Keratinocyte (primary cell): ENCODE measurements around the gene LRGUK. TPM values are rescaled to one million over a fixed set of nuclear protein-coding genes. Genes with fewer than 3 reads are reported as not detected.

Experiments used
- DNase-seq: peaks from one replicate; pipeline ENCODE4 v3.0.0-alpha.2; 2011; ENCODE audit warnings: low read depth, missing footprints, low spot score
- FAIRE-seq: peaks from 2 replicates; lab custom pipeline; 2011; peaks lifted over from hg19 to GRCh38; lab: Jason Lieb, UNC
- H2AFZ ChIP-seq: 2 replicates; pipeline ENCODE4 v1.6.0; 2012; ENCODE audit warnings: low read length, control low read depth, inconsistent platforms; ENCODE audit not compliant: control insufficient read depth
- H3K27ac ChIP-seq: 2 replicates; pipeline ENCODE4 v1.5.1; 2011; ENCODE audit warnings: low read length; ENCODE audit not compliant: control insufficient read depth, insufficient read depth
- H3K27me3 ChIP-seq: 3 replicates; pipeline ENCODE4 v1.6.0; 2011; ENCODE audit warnings: low read length; ENCODE audit not compliant: control insufficient read depth, insufficient read depth; ENCODE audit errors: extremely low read depth
- H3K36me3 ChIP-seq, 2 experiments: 2 replicates in 1 of 2; 3 replicates in 1 of 2; pipeline ENCODE4 v1.5.1; 2011; ENCODE audit warnings: low read length in 2 of 2, mild to moderate bottlenecking in 1 of 2; ENCODE audit not compliant: control insufficient read depth in 2 of 2, insufficient read depth in 2 of 2; ENCODE audit errors: extremely low read depth in 1 of 2
- H3K4me1 ChIP-seq: 3 replicates; pipeline ENCODE4 v1.5.1; 2011; ENCODE audit warnings: low read length; ENCODE audit not compliant: control insufficient read depth, insufficient read depth; ENCODE audit errors: extremely low read depth
- H3K4me2 ChIP-seq: 3 replicates; pipeline ENCODE4 v1.6.0; 2011; ENCODE audit warnings: low read depth, low read length; ENCODE audit not compliant: control insufficient read depth, insufficient read depth; ENCODE audit errors: extremely low read depth
- H3K4me3 ChIP-seq, 3 experiments: fragments of 200-600 bp in 1 of 3; sonication (generic) in 1 of 3; 2 replicates in 2 of 3; 3 replicates in 1 of 3; pipeline ENCODE4 v1.5.1; 2011 to 2016; ENCODE audit warnings: low read length in 3 of 3, mild to moderate bottlenecking in 3 of 3, control low read depth in 2 of 3, inconsistent platforms in 1 of 3, low read depth in 1 of 3, mixed read lengths in 1 of 3, mixed run types in 1 of 3, moderate library complexity in 1 of 3; ENCODE audit not compliant: control insufficient read depth in 2 of 3, insufficient read depth in 2 of 3; ENCODE audit errors: extremely low read depth in 1 of 3
- H3K79me2 ChIP-seq: 2 replicates; pipeline ENCODE4 v1.6.0; 2012; ENCODE audit warnings: low read length; ENCODE audit not compliant: control insufficient read depth, insufficient read depth
- H3K9ac ChIP-seq: 3 replicates; pipeline ENCODE4 v1.6.0; 2011; ENCODE audit warnings: low read length; ENCODE audit not compliant: control insufficient read depth, insufficient read depth; ENCODE audit errors: extremely low read depth
- H3K9me1 ChIP-seq: 3 replicates; pipeline ENCODE4 v1.6.0; 2011; ENCODE audit warnings: low read length; ENCODE audit not compliant: control insufficient read depth, insufficient read depth; ENCODE audit errors: extremely low read depth
- H3K9me3 ChIP-seq: 2 replicates; pipeline ENCODE4 v1.5.1; 2012; ENCODE audit warnings: low read depth, low read length; ENCODE audit not compliant: control insufficient read depth
- H4K20me1 ChIP-seq: 3 replicates; pipeline ENCODE4 v1.6.0; 2011; ENCODE audit warnings: low read length; ENCODE audit not compliant: control insufficient read depth, insufficient read depth; ENCODE audit errors: extremely low read depth
- EZH2 ChIP-seq: IDR thresholded peaks from one replicate; pipeline ENCODE4 v1.6.1; 2012; ENCODE audit warnings: inconsistent platforms, mild to moderate bottlenecking, low read length, moderate library complexity
- dilution Hi-C: fragments of 300-500 bp; cut with MboI; formaldehyde crosslinking; loops from one replicate; pipeline ENCODE4 v1.7.0; 2020; ENCODE audit warnings: low sequenced_read_pairs; ENCODE audit not compliant: extremely low pct_ligation_motif_present
- polyA plus RNA-seq, 5 experiments: library from polyadenylated mRNA; depleted of rRNA in 3 of 5; stranded (reverse) in 3 of 5; stranded (forward) in 1 of 5; unstranded in 1 of 5; fragments of >200 nt; gene quantifications; 1 replicate in 1 of 5; 2 replicates in 3 of 5; 3 replicates in 1 of 5; pipeline versions ENCODE4 v1.2.1 to v1.2.3, GENCODE V29; 2011 to 2012; ENCODE audit warnings: missing spikeins in 2 of 5, low read depth in 1 of 5, low replicate concordance in 1 of 5
- TF ChIP-seq, protein P1 (sequence below), 3 experiments: IDR thresholded peaks in 1 of 3; conservative IDR thresholded peaks in 1 of 3; optimal IDR thresholded peaks in 1 of 3; 2 replicates in 2 of 3; 3 replicates in 1 of 3; pipeline versions ENCODE3 to v1.5.1; 2011; ENCODE audit warnings: low read length in 3 of 3, mild to moderate bottlenecking in 3 of 3, moderate library complexity in 2 of 3, control low read depth in 1 of 3, inconsistent platforms in 1 of 3; ENCODE audit not compliant: insufficient read depth in 2 of 3; ENCODE audit errors: extremely low read depth in 1 of 3

The LRGUK gene
- polyA plus RNA-seq, 1 donor (not counting 4 experiments of a cell fraction or from before 2014, with no cell fraction given): 0.50 TPM

DNA sequence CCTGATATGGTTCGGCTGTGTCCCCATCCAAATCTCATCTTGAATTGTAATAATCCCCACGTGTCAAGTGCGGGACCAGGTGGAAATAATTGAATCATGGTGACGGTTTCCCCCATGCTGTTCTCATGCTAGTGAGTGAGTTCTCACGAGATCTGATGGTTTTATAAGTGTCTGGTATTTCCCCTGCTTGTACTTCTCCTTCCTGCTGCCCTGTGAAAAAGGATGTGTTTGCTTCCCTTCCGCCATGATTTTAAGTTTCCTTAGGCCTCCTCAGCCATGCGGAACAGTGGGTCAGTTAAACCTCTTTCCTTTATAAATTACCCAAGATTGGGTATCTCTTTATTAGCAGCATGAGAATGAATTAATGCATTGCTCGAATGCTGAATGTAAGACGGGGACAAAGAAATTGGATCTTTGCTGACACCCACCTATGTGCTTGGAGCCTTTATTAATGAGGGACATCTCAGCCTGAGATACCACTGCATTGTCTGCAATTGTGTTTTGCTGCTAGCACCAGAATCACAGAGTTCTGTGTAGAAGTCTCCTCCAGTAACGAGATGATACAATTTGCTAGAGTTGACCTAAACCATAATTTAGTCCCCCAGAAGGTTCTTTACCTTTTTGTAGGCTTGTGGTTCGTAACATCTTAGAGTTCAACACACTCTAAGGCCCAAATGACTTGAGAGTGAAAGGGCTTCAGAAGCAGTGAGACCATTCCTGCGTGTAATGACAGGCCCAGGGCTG, 160.9 kb downstream of the LRGUK start:
- dilution Hi-C loops: no loop called here
- H3K27me3 ChIP-seq: peaks cover 2% of the 10 kb centered on the region
- TF ChIP-seq EZH2: no peak
- TF ChIP-seq, protein P1, sequence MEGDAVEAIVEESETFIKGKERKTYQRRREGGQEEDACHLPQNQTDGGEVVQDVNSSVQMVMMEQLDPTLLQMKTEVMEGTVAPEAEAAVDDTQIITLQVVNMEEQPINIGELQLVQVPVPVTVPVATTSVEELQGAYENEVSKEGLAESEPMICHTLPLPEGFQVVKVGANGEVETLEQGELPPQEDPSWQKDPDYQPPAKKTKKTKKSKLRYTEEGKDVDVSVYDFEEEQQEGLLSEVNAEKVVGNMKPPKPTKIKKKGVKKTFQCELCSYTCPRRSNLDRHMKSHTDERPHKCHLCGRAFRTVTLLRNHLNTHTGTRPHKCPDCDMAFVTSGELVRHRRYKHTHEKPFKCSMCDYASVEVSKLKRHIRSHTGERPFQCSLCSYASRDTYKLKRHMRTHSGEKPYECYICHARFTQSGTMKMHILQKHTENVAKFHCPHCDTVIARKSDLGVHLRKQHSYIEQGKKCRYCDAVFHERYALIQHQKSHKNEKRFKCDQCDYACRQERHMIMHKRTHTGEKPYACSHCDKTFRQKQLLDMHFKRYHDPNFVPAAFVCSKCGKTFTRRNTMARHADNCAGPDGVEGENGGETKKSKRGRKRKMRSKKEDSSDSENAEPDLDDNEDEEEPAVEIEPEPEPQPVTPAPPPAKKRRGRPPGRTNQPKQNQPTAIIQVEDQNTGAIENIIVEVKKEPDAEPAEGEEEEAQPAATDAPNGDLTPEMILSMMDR (optimal IDR thresholded peaks at IDR 0.05 in 1 of 3, IDR thresholded peaks at IDR 0.05 in 1 of 3, conservative IDR thresholded peaks at IDR 0.05 in 1 of 3; ENCODE audit: extremely low read depth in 1 of 3, insufficient read depth in 2 of 3, low read length in 3 of 3): no peak
- H3K9me1 ChIP-seq: no peaks in the 10 kb centered on the region
- peaks cover 18% of the 10 kb centered on the region for H3K4me1 ChIP-seq
- H3K79me2 ChIP-seq: no peaks in the 10 kb centered on the region
- no peaks in the 10 kb centered on the region for H3K9me3 ChIP-seq
- H3K9ac ChIP-seq: no peak overlapping the region
- H3K4me3 ChIP-seq: no peak overlapping the region
- H3K27ac ChIP-seq: no peak overlapping the region
- peak overlapping the region; percentile 23 for H3K4me2 ChIP-seq
- no peak overlapping the region for H2AFZ ChIP-seq
- no peak for DNase-seq
- no peak for FAIRE-seq
- H4K20me1 ChIP-seq: no peaks in the 10 kb centered on the region
- no peaks in the 10 kb centered on the region for H3K36me3 ChIP-seq

GRCh38 chr7:134289423-134289822, 162.3 kb downstream of the LRGUK start:
- Histone ChIP-seq H3K79me2 (no peaks in the 10 kb centered on the region), H3K27ac (no peak overlapping the region), H3K9me1 (no peaks in the 10 kb centered on the region), H3K27me3 (no peaks in the 10 kb centered on the region), H3K9ac (no peak overlapping the region), H3K4me3 (no peak overlapping the region), H3K4me1 (peaks cover 18% of the 10 kb centered on the region), H3K4me2 (no peak overlapping the region), H2AFZ (no peak overlapping the region), H3K36me3 (peaks cover 0 to 2% of the 10 kb centered on the region in 2 experiments), H3K9me3 (no peaks in the 10 kb centered on the region), H4K20me1 (no peaks in the 10 kb centered on the region)
- TF ChIP-seq, protein P1 (optimal IDR thresholded peaks at IDR 0.05 in 1 of 3, IDR thresholded peaks at IDR 0.05 in 1 of 3, conservative IDR thresholded peaks at IDR 0.05 in 1 of 3; ENCODE audit: extremely low read depth in 1 of 3, insufficient read depth in 2 of 3, low read length in 3 of 3): no peak
- TF ChIP-seq EZH2: no peak
- FAIRE-seq (no peak), DNase-seq (no peak)
- dilution Hi-C loops: no loop called here
